Astrocyte (in vitro differentiated cells and primary cell): ENCODE data around the gene FRMD8.

Source experiments
- CTCF ChIP-seq: IDR thresholded peaks from 2 replicates; pipeline ENCODE4 v1.5.1; 2011; ENCODE audit warnings: low read depth, mild to moderate bottlenecking, inconsistent platforms, low read length, moderate library complexity; ENCODE audit not compliant: insufficient read depth
- EZH2 ChIP-seq: IDR thresholded peaks from 2 replicates; pipeline ENCODE4 v1.6.1; 2012; ENCODE audit warnings: mild to moderate bottlenecking, low read length, inconsistent platforms; ENCODE audit not compliant: insufficient read depth

- TF ChIP-seq CTCF (no peak), EZH2 (no peak)
Observed at GRCh38 chr11:65431451-65432099, 45.1 kb downstream of the FRMD8 start.
